ENCODE data around the gene USP3.

The USP3 gene

DNA sequence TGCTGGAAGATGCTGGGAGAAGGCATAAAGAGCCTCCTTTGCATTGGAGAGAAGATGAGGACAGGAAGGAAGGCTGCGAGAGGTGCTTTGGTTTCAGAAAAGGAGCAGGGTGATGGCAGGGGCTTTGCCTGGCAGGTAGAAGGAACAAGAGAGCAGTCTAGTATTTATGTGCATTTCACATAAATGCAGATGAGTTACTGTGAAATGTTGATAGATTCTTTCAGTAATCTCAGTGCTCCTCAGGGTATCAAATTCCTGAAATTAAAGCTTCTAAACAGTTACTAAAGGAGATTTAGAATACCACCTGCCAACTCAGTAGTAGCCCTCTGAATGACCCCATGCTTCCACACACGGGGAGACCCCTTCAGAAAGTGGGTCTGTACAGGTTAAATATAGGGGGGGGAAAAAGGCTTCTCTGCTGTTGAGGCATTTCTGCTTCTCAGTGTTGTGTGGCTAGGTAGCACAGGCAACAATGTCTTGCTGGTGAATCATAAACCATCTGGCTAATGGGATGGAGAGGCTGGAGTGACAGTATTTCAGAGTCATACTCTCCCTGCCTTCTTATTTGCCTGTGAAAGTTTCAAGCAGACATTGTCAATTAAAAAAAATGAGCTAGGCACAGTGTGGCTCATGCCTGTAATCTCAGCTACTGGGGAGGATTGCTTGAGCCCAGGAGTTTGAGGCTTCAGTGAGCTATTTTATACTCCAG, 78.5 kb downstream of the USP3 start:
- DNase-seq (ENCODE audit: low read depth in 1 of 2, low spot score in 1 of 2): no peak

GRCh38 chr15:63586790-63587189, 82.4 kb downstream of the USP3 start:
- DNase-seq (ENCODE audit: low read depth in 1 of 2, low spot score in 1 of 2): no peak

DNA sequence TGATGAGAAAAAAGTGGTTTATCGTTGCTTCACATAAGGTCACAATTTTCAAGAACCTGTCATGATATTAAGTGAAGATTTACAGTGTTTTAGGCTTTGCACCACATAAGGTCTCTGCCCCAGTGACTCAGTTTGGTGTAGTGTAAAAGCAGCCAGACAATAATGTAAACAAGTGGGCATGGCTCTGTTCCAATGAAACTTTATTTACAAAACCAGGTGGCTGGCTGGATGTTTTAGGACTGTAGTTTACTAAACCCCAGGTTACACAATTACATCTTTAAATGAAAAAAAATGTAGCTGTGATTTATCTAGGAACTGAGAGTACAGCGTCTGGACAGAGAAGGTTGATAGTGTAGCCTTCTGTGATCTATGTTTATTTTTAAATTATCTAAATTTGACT, 83.1 kb downstream of the USP3 start:
- DNase-seq (ENCODE audit: low read depth in 1 of 2, low spot score in 1 of 2): no peak

DNA sequence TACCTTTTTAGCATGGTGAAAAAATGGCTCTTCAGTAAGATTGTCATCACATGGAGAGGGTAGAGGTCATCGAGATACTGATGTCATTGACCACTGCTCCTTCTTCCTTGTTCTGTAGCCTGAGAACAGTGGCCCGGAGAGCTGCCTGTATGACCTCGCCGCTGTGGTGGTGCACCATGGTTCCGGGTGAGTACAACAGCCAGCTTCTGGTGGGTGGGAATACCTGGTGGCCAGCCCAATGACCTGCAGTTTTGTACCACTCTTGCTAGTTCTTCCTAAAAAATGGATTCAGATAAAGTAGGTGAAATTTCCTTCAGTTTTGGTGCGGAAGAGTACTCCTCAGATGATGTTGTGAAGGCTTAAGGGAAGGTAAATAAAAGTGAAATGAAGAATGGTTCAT, 84.4 kb downstream of the USP3 start:
- no peak for DNase-seq (ENCODE audit: low read depth in 1 of 2, low spot score in 1 of 2)

- DNase-seq (ENCODE audit: low read depth in 1 of 2, low spot score in 1 of 2): peak in 1 of 2 donors; percentile 28
Measured at GRCh38 chr15:63593705-63594671, 89.6 kb downstream of the USP3 start.

DNA sequence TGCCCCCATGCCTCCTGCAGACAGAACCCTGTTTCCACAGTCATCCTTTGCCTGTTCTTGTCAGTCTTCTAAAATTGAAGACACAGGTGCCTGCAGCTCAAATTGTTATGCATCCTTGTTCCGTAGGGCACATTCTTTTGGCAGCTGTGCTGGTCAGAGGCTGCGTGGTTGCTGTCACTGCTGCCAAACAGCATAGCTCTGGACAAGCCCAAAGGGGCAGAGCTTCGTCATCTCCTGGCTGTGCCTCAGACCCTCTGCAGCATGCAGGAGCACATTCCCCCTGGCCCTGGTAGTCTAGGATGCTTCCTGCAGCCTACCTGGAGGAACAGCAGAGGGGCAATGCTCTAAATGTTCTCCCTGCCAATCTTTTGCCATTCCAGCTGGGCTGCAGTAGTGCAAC, 90.7 kb downstream of the USP3 start:
- no peak for DNase-seq (ENCODE audit: low read depth in 1 of 2, low spot score in 1 of 2)

DNA sequence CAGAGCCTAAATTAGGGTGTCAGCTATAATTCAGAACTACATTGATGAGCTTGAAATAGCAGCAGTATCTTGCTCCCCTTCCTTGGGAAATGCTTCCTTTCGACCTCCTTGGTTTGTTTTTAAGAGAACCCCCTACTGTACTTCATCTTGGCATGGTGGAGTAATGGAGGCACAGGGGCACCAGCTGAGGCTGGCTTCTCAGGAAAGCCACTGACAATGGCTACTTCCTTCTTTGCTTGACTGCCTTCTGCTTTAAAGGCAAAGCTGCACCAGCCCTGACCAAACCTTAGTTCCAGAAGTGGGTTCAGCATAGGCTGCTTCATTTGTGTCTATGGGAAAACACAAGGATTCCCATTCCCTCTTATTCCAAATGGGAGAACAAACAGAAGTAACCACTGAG, 91.3 kb downstream of the USP3 start:
- no peak for DNase-seq (ENCODE audit: low read depth in 1 of 2, low spot score in 1 of 2)

DNA sequence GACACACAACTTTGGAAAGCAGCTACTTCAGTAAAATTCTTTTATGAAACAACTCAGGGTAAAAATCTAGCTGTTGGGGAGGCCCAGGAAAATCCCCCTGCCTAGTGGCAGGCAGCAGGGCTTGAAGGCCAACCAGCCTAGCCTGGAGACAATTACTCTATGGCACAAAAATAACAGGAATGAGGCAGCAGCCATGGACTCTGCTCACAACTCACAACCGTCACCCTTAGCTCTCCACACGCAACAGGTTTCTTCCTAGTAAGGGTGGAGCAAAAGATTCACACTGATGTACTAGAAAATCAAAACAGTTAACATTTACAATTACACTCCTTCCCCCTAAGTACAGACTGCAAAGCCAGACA, 92.3 kb downstream of the USP3 start:
- DNase-seq (ENCODE audit: low read depth in 1 of 2, low spot score in 1 of 2): no peak

DNA sequence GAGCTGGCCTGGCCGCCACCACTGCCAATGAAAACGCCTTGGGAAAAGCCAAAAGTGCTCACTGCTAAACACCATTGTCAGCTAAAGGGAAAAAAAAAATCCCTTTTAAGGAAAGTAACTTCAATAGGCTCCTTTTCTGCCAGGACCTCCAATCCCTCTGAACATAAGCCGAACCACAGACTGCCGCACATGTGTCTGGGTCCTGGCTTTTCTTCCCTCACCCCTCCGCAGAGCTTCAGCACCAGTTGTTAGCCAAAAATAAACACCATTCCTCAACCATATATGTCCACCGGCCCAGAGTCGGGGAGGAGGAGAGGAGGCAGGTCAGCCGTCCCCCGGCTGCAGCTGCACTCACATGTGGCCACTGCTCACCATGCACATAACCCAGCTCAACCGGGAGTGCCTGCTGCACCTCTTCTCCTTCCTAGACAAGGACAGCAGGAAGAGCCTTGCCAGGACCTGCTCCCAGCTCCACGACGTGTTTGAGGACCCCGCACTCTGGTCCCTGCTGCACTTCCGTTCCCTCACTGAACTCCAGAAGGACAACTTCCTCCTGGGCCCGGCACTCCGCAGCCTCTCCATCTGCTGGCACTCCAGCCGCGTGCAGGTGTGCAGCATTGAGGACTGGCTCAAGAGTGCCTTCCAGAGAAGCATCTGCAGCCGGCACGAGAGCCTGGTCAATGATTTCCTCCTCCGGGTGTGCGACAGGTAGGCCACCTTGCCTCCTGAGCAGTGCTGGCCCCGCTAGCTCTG, 92.8 kb downstream of the USP3 start, which contains the start of gene FBXL22:
FBXL22 (plus strand) TSS at position 350 of the 753 bp plus-strand sequence; CDS start at position 356, 6 bp downstream.
- DNase-seq (ENCODE audit: low read depth in 1 of 2, low spot score in 1 of 2): no peak

GRCh38 chr15:63597821-63598220, 93.4 kb downstream of the USP3 start:
- no peak for DNase-seq (ENCODE audit: low read depth in 1 of 2, low spot score in 1 of 2)

DNA sequence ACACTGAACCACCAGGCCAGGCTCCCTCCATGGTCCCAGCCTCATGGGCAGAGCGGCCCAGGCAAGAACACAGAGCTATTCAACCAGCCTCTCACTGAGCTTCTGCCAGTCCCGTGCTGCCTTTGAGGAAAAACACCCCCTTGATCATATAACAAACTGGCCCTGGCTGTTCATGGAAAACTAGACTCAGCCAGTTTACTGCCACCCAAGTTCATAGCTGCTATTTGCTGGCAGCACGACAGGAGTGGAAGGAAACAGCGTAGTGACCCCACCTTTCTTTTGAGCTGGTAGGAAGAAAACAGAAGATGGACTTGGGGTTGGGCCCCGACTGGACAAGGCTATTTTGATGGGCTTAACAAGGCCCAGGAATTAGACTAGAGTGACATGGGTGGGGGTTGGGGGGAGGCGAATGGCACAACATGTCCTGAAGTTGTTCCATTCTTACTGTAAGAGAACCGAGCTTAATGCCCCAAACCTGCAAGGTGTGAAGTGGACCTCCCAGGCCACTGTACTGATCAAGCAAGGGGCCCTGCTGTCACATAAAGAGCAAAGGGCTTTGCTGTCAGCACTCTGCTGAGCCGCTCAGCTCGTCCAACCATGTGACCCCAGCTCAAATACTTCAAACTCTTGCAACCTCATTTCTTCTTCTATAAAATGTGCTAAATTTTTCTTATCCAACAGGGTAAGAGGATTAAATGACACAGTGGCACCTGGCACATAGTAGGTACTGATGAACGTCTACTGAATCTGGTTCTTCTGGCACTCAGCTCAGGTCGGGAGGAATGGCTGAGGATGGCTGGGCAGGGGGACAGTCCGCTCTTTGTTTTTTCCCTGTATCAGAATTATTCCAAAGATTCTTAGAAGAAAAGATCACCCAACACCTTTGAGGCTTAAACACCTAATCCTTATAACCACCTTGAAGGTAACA, 94.3 kb downstream of the USP3 start:
- DNase-seq (ENCODE audit: low read depth in 1 of 2, low spot score in 1 of 2): no peak

DNA sequence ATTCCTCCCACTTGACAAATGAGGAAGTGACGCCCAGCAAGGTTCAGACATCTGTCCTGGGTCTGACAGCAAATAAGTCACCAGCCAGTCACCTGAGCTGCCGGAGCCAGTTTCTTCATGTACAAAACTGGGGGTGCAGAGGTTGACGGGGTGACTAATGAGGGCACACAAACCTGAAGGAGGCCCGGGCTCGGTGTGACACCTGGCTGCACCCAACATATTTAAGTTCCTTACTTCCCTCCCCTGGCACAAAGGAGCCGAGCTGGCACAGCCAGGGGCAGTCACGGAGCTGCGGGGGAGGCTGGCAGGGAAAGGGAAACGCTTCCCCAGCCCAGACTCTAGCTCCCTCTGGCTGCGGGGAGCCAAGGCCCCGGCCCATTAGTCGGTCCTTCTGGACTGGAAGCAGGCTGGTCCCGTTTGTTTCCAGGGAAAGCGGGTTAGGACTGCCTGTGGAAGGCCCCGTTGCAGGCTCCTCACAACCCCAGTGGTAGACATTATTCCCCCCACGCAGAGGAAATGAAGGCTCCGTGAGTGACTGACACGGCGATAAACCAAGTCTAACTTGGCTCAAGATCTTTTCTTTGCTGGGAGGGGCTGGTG, 95.1 kb downstream of the USP3 start:
- DNase-seq (ENCODE audit: low read depth in 1 of 2, low spot score in 1 of 2): no peak

- peak; percentile 23 to 28 for DNase-seq (ENCODE audit: low read depth in 1 of 2, low spot score in 1 of 2)
Measured at GRCh38 chr15:63600001-63600615, 95.7 kb downstream of the USP3 start.

DNA sequence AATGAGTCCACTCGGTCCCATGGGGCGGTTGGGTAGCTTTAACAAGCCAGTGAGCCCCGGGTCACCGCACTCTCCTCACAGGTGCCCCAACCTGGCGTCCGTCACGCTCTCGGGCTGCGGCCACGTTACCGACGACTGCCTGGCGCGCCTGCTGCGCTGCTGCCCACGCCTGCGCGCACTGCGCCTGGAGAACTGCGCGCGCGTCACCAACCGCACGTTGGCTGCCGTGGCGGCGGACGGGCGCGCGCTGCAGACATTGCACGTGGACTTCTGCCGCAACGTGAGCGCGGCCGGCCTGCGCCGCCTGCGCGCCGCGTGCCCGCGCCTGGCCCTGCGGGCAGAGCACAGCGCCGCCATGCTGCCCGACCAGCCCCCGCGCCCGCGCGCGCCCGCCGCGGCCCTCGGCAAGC, 96.2 kb downstream of the USP3 start:
- DNase-seq (ENCODE audit: low read depth in 1 of 2, low spot score in 1 of 2): peak; percentile 82 to 84

DNA sequence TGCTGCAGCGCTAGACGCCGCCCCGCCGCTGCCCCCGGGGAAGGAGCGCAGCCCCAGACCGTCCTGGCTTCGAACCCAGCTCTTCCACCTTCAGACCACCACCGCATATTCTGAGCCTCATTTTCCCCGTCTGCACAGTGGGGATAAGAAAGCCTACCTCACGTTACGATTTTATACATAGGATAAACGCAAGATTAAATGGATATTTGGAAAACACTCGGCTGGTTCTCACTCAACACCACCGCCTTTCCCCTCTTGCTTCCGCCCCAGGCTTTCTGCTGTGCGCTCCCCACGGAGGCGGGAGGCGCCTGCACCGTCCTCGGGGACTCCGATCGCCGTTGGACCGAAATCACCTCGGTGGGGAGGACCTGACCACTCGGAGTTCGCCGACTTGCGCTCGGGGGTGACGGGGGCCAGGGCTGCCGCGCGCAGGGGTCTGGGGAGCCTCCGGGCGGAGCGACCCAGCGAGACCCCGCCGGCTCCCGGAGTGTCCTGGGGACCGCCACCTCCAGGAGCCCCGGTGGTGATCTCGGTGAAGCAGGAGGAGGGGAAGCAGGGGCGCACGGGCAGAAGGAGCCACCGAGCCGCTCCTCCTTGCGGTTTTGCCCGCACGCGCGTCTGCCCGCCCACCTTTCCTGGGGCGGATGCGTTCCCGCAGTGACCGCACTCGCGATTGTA, 96.8 kb downstream of the USP3 start:
- peak; percentile 22 to 35 for DNase-seq (ENCODE audit: low read depth in 1 of 2, low spot score in 1 of 2)

- no peak for DNase-seq (ENCODE audit: low read depth in 1 of 2, low spot score in 1 of 2)
Measured at GRCh38 chr15:63601704-63602185, 97.4 kb downstream of the USP3 start.

DNA sequence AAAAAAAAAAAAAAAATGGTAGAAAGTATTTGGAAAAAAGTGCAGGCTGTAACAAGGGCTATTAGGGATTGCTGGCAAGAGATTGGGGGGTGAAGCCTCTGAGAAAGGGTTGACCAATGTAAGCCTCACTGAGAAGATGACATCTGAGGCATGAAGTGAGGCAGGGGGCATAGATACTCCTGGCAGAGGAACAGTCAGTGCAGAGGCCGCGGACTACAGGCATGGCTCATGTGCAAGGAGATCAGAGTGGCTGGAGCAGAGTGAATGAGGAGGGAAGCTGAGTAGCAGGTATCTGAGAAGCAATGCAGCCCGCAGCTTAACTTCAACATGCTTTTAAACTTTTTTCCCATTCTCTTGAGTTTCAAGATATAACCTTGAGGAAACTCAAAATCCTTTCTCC, 98.2 kb downstream of the USP3 start:
- no peak for DNase-seq (ENCODE audit: low read depth in 1 of 2, low spot score in 1 of 2)

GRCh38 chr15:63603516-63603915, 99.1 kb downstream of the USP3 start:
- no peak for DNase-seq (ENCODE audit: low read depth in 1 of 2, low spot score in 1 of 2)

- DNase-seq (ENCODE audit: low read depth in 1 of 2, low spot score in 1 of 2): no peak
Measured at GRCh38 chr15:63604281-63604680, 99.9 kb downstream of the USP3 start.

Data from activated CD4-positive, alpha-beta T cell treated with anti-CD3 and anti-CD28 coated beads, Interleukin-2, amount 50 U/mL, for 24 hours (primary cell).